Measurements from ENCODE around the gene CAPN5. TPM values are rescaled to one million over a fixed set of nuclear protein-coding genes. Genes with fewer than 3 reads are reported as not detected.

The CAPN5 gene
- total RNA-seq, 1 donor from 2014 or later: 7.2 TPM

GRCh38 chr11:77127920-77128691 is 61.3 kb downstream of the CAPN5 start, which contains the start of gene MYO7A:
TSS of gene MYO7A (plus strand) at chr11:77128246. CDS start at chr11:77130635, 2,389 bp downstream.
- no peak for TF ChIP-seq CTCF (IDR thresholded peaks at IDR 0.05)
- no peaks in the 10 kb centered on the region for H3K9me3 ChIP-seq
- no peak within 1 kb of the TSS for H3K27ac ChIP-seq
- H3K4me3 ChIP-seq: peak within 1 kb of the TSS; percentile 53
- H3K27me3 ChIP-seq (ENCODE audit: low read depth): peaks cover 4% of the 10 kb centered on the region
- ATAC-seq (peak; percentile 73 to 76), DNase-seq (no peak)
- intact Hi-C loops (cut with DNase I): no loop called here
- peaks cover 24% of the 10 kb centered on the region for H3K4me1 ChIP-seq
- H3K36me3 ChIP-seq: no peaks in the 10 kb centered on the region

- Histone ChIP-seq H3K27me3 (ENCODE audit: low read depth) (peaks cover 4% of the 10 kb centered on the region), H3K4me1 (peaks cover 24% of the 10 kb centered on the region), H3K36me3 (no peaks in the 10 kb centered on the region), H3K27ac (no peak overlapping the region), H3K9me3 (no peaks in the 10 kb centered on the region), H3K4me3 (no peak overlapping the region)
- intact Hi-C loops (cut with DNase I): no loop called here
- DNase-seq (no peak), ATAC-seq (no peak)
- TF ChIP-seq CTCF (IDR thresholded peaks at IDR 0.05): no peak
Observed at GRCh38 chr11:77129069-77129841, 62.5 kb downstream of the CAPN5 start.

- intact Hi-C loops (cut with DNase I): no loop called here
- ATAC-seq (no peak), DNase-seq (no peak)
- no peaks in the 10 kb centered on the region for H3K9me3 ChIP-seq
- peaks cover 4% of the 10 kb centered on the region for H3K27me3 ChIP-seq (ENCODE audit: low read depth)
- H3K4me1 ChIP-seq: peaks cover 24% of the 10 kb centered on the region
- H3K36me3 ChIP-seq: no peaks in the 10 kb centered on the region
- H3K4me3 ChIP-seq: no peak overlapping the region
- TF ChIP-seq CTCF (IDR thresholded peaks at IDR 0.05): no peak
- no peak overlapping the region for H3K27ac ChIP-seq
Observed at GRCh38 chr11:77129842-77130756, 63.3 kb downstream of the CAPN5 start.

GRCh38 chr11:77130763-77131513 is 64.2 kb downstream of the CAPN5 start:
- H3K27me3 ChIP-seq (ENCODE audit: low read depth): peaks cover 4% of the 10 kb centered on the region
- intact Hi-C loops (cut with DNase I): no loop called here
- no peaks in the 10 kb centered on the region for H3K36me3 ChIP-seq
- ATAC-seq (peak in 1 of 2 donors; percentile 11), DNase-seq (no peak)
- no peak overlapping the region for H3K27ac ChIP-seq
- no peak for TF ChIP-seq CTCF (IDR thresholded peaks at IDR 0.05)
- H3K4me3 ChIP-seq: no peak overlapping the region
- no peaks in the 10 kb centered on the region for H3K9me3 ChIP-seq
- peaks cover 24% of the 10 kb centered on the region for H3K4me1 ChIP-seq

All from lower lobe of right lung (tissue), 2 donors.